H9 (cell line): ENCODE data around the gene DNASE1. TPM values are rescaled to one million over a fixed set of nuclear protein-coding genes. Genes with fewer than 3 reads are reported as not detected.

Source experiments
- DNase-seq: peaks from one replicate; pipeline ENCODE4 v3.0.0-alpha.2; 2017
- H2AFZ ChIP-seq: one replicate; pipeline ENCODE4 v1.6.1; 2013; ENCODE audit warnings: mild to moderate bottlenecking, low read length, control low read depth, moderate library complexity
- H2AK5ac ChIP-seq: 2 replicates; pipeline ENCODE4 v1.6.1; 2013; ENCODE audit warnings: low read length, control low read depth, mixed read lengths; ENCODE audit not compliant: insufficient read length
- H2BK120ac ChIP-seq: one replicate; pipeline ENCODE4 v1.6.1; 2013; ENCODE audit warnings: low read depth, mild to moderate bottlenecking, low read length, control low read depth, inconsistent platforms; ENCODE audit not compliant: poor library complexity, severe bottlenecking
- H2BK12ac ChIP-seq: 2 replicates; pipeline ENCODE4 v1.6.1; 2013; ENCODE audit warnings: low read length, control low read depth, mixed read lengths, low read depth; ENCODE audit not compliant: insufficient read length
- H2BK15ac ChIP-seq: 2 replicates; pipeline ENCODE4 v1.6.1; 2013; ENCODE audit warnings: low read depth, low read length, control low read depth
- H2BK20ac ChIP-seq: one replicate; pipeline ENCODE4 v1.6.1; 2013; ENCODE audit warnings: low read depth, mild to moderate bottlenecking, low read length, control low read depth, inconsistent platforms; ENCODE audit not compliant: poor library complexity, severe bottlenecking
- H2BK5ac ChIP-seq: 2 replicates; pipeline ENCODE4 v1.6.1; 2013; ENCODE audit warnings: low read length, control low read depth, mixed read lengths; ENCODE audit not compliant: insufficient read length
- H3K14ac ChIP-seq: 2 replicates; pipeline ENCODE4 v1.6.1; 2013; ENCODE audit warnings: low read length, control low read depth; ENCODE audit not compliant: insufficient read depth
- H3K18ac ChIP-seq: 2 replicates; pipeline ENCODE4 v1.6.1; 2013; ENCODE audit warnings: low read depth, mild to moderate bottlenecking, mixed read lengths, low read length, control low read depth; ENCODE audit not compliant: insufficient read length
- H3K23ac ChIP-seq: 2 replicates; pipeline ENCODE4 v1.6.1; 2013; ENCODE audit warnings: low read length, control low read depth, mixed read lengths, low read depth; ENCODE audit not compliant: insufficient read length
- H3K23me2 ChIP-seq: 2 replicates; pipeline ENCODE4 v1.6.1; 2013; ENCODE audit warnings: low read depth, mild to moderate bottlenecking, mixed read lengths, low read length, control low read depth; ENCODE audit not compliant: insufficient read length, poor library complexity, severe bottlenecking
- H3K27ac ChIP-seq: 2 replicates; pipeline ENCODE4 v1.5.1; 2013; ENCODE audit warnings: low read length, control low read depth, mixed read lengths, low read depth; ENCODE audit not compliant: insufficient read length
- H3K27me3 ChIP-seq: 2 replicates; pipeline ENCODE4 v1.6.1; 2013; ENCODE audit warnings: low read length, control low read depth, inconsistent platforms; ENCODE audit not compliant: insufficient read depth
- H3K4ac ChIP-seq: 2 replicates; pipeline ENCODE4 v1.6.1; 2013; ENCODE audit warnings: low read depth, mild to moderate bottlenecking, control low read depth, inconsistent platforms, low read length, moderate library complexity
- H3K4me1 ChIP-seq: 2 replicates; pipeline ENCODE4 v1.6.1; 2013; ENCODE audit warnings: low read length, control low read depth, inconsistent platforms; ENCODE audit not compliant: insufficient read depth
- H3K4me2 ChIP-seq: 2 replicates; pipeline ENCODE4 v1.6.1; 2013; ENCODE audit warnings: low read length, control low read depth, mixed read lengths; ENCODE audit not compliant: insufficient read length, insufficient read depth
- H3K56ac ChIP-seq: 2 replicates; pipeline ENCODE4 v1.6.1; 2013; ENCODE audit warnings: low read depth, mild to moderate bottlenecking, mixed read lengths, low read length, control low read depth; ENCODE audit not compliant: insufficient read length
- H3K79me1 ChIP-seq: 2 replicates; pipeline ENCODE4 v1.6.1; 2013; ENCODE audit warnings: low read depth, mild to moderate bottlenecking, moderate library complexity, low read length, control low read depth, inconsistent platforms; ENCODE audit not compliant: insufficient read depth, poor library complexity, severe bottlenecking
- H3K79me2 ChIP-seq: 2 replicates; pipeline ENCODE4 v1.6.1; 2013; ENCODE audit warnings: low read length, control low read depth, inconsistent platforms; ENCODE audit not compliant: insufficient read depth
- H3K9ac ChIP-seq: 2 replicates; pipeline ENCODE4 v1.6.1; 2013; ENCODE audit warnings: low read length, control low read depth, mixed read lengths; ENCODE audit not compliant: insufficient read length; ENCODE audit errors: extremely low read depth
- H3K9me3 ChIP-seq: one replicate; pipeline ENCODE4 v1.6.1; 2013; ENCODE audit warnings: low read depth, low read length, inconsistent platforms; ENCODE audit not compliant: control insufficient read depth
- H3T11ph ChIP-seq: one replicate; pipeline ENCODE4 v1.6.1; 2013; ENCODE audit warnings: mild to moderate bottlenecking, low read length, control low read depth, inconsistent platforms
- H4K20me1 ChIP-seq: one replicate; pipeline ENCODE4 v1.6.1; 2013; ENCODE audit not compliant: control insufficient read depth, insufficient read length, insufficient read depth
- H4K5ac ChIP-seq: 2 replicates; pipeline ENCODE4 v1.6.1; 2013; ENCODE audit warnings: low read depth, mild to moderate bottlenecking, mixed read lengths, low read length, control low read depth; ENCODE audit not compliant: insufficient read length
- H4K8ac ChIP-seq: replicated peaks from 2 replicates; pipeline ENCODE4 v1.6.1; 2013; ENCODE audit warnings: low read length, control low read depth, mixed read lengths, low read depth; ENCODE audit not compliant: insufficient read length
- H4K91ac ChIP-seq: 2 replicates; pipeline ENCODE4 v1.6.1; 2013; ENCODE audit warnings: low read depth, mild to moderate bottlenecking, moderate library complexity, mixed read lengths, low read length, control low read depth; ENCODE audit not compliant: insufficient read length
- H3K27ac Mint-ChIP-seq, 3 experiments: 2 replicates in 2 of 3; 3 replicates in 1 of 3; pipeline ENCODE4 v1.8.0; 2020 to 2021; ENCODE audit warnings: mixed read lengths in 3 of 3, mild to moderate bottlenecking in 1 of 3, moderate library complexity in 1 of 3
- H3K27me3 Mint-ChIP-seq: 2 replicates; pipeline ENCODE4 v1.8.0; 2021; ENCODE audit warnings: low read depth, mild to moderate bottlenecking, moderate library complexity, mixed read lengths
- H3K36me3 Mint-ChIP-seq, 3 experiments: 2 replicates in 2 of 3; 3 replicates in 1 of 3; pipeline ENCODE4 v1.8.0; 2020 to 2021; ENCODE audit warnings: low read depth in 3 of 3, mixed read lengths in 3 of 3; ENCODE audit not compliant: insufficient read depth in 1 of 3
- H3K4me1 Mint-ChIP-seq, 2 experiments: 2 replicates each; pipeline ENCODE4 v1.8.0; 2020; ENCODE audit warnings: mixed read lengths in 2 of 2
- H3K4me3 Mint-ChIP-seq, 2 experiments: 2 replicates in 1 of 2; 3 replicates in 1 of 2; pipeline ENCODE4 v1.8.0; 2020 to 2021; ENCODE audit warnings: mild to moderate bottlenecking in 2 of 2, mixed read lengths in 2 of 2, moderate library complexity in 1 of 2
- H3K9me3 Mint-ChIP-seq, 2 experiments: 2 replicates in 1 of 2; 3 replicates in 1 of 2; pipeline ENCODE4 v1.8.0; 2020; ENCODE audit warnings: mild to moderate bottlenecking in 2 of 2, mixed read lengths in 2 of 2, moderate library complexity in 1 of 2
- CTCF ChIP-seq: fragments of 200-600 bp; sonication (generic); conservative IDR thresholded peaks from 3 replicates; pipeline ENCODE4 v1.8.0; 2021; ENCODE audit warnings: antibody characterized with exemption, mild to moderate bottlenecking
- WGBS: extraction: QIAGEN DNeasy Blood & Tissue Kit; methylation state at CpG from one replicate; pipeline ENCODE4 v1.1.7; 2013; ENCODE audit warnings: missing lambda C conversion rate, low lambda C conversion rate, mixed read lengths; ENCODE audit not compliant: insufficient read length; ENCODE audit errors: extremely low coverage; 5-methylcytosine and 5-hydroxymethylcytosine counted together
- total RNA-seq: library from RNA; stranded (reverse); gene quantifications from 2 replicates; pipeline ENCODE4 v1.2.1, GENCODE V29; 2021

The DNASE1 gene
- total RNA-seq, 1 experiment from 2014 or later: 10.1 TPM

- Histone ChIP-seq H2AK5ac (no peak overlapping the region), H4K91ac (no peak overlapping the region), H4K5ac (no peak overlapping the region), H2BK20ac (no peak overlapping the region), H3K27me3 (no peaks in the 10 kb centered on the region), H3K18ac (no peak overlapping the region), H3K27ac (no peak overlapping the region), H3K14ac (no peak overlapping the region), H3K4me1 (no peaks in the 10 kb centered on the region), H3T11ph (no peak overlapping the region), H3K56ac (no peak overlapping the region), H3K9ac (no peak overlapping the region), H3K23me2 (no peaks in the 10 kb centered on the region), H2AFZ (no peak overlapping the region), H4K8ac (no peak overlapping the region), H3K79me2 (peaks cover 3% of the 10 kb centered on the region; the same call in 1 of the 2 replicates), H3K23ac (no peak overlapping the region), H4K20me1 (no peaks in the 10 kb centered on the region), H3K4me2 (no peak overlapping the region), H3K4ac (no peak overlapping the region), H2BK5ac (no peak overlapping the region), H3K79me1 (peaks cover 3% of the 10 kb centered on the region), H2BK12ac (no peak overlapping the region), H3K9me3 (no peaks in the 10 kb centered on the region), H2BK15ac (no peak overlapping the region), H2BK120ac (no peak overlapping the region)
- H3K4me1 Mint-ChIP-seq: no peaks in the 10 kb centered on the region
- H3K9me3 Mint-ChIP-seq: no peaks in the 10 kb centered on the region
- no peak for DNase-seq
- WGBS: no CpG with 5 or more reads among the region's 7 CpGs
- H3K27ac Mint-ChIP-seq: peak overlapping the region in 2 of 3 experiments; percentile 35 to 42; a peak in 2 of 7 replicates
- TF ChIP-seq CTCF: no peak
- no peaks in the 10 kb centered on the region for H3K27me3 Mint-ChIP-seq
- no peak overlapping the region for H3K4me3 Mint-ChIP-seq
- peaks cover 4 to 27% (median 26%) of the 10 kb centered on the region in 3 experiments; a peak in 5 of 7 replicates for H3K36me3 Mint-ChIP-seq
These were observed 47.6 kb downstream of the DNASE1 start for GRCh38 chr16:3702082-3702481.
